Loucy (cell line): ENCODE results near the gene WARS2.

Experiments used
- CTCF ChIP-seq: fragments of 200-600 bp; sonication (generic); conservative IDR thresholded peaks from 2 replicates; pipeline ENCODE4 v1.5.1; 2014; ENCODE audit warnings: mild to moderate bottlenecking, antibody characterized with exemption, low read length
- EZH2phosphoT487 ChIP-seq: fragments of 200-600 bp; IDR thresholded peaks from 2 replicates; pipeline ENCODE4 v1.6.1; 2018; ENCODE audit warnings: antibody characterized with exemption, mild to moderate bottlenecking, moderate library complexity, borderline replicate concordance

- TF ChIP-seq CTCF: no peak
- no peak for TF ChIP-seq EZH2phosphoT487
These were observed at the start of gene WARS2 for GRCh38 chr1:119140177-119141019.
